Endothelial cell of umbilical vein (primary cell): Measurements from ENCODE around the gene RELT. TPM values are rescaled to one million over a fixed set of nuclear protein-coding genes. Genes with fewer than 3 reads are reported as not detected.

Experiments
- BruUV-seq: library from RNA; stranded (reverse); fragments of 400-500 nt; replicated peaks from 2 replicates; lab custom pipeline; 2021; lab: Mats Ljungman, UMichigan
- CTCF ChIA-PET: fragments of 300-600, 350-600 bp; sonication (Branson Sonifier 250); formaldehyde crosslinking; loops from one replicate; lab custom pipeline; 2021; ENCODE audit warnings: antibody characterized with exemption, inconsistent platforms; lab: Charles Lee
- POLR2A ChIA-PET: fragments of 300-600, 350-600 bp; sonication (Branson Sonifier 250); formaldehyde crosslinking; loops from one replicate; lab custom pipeline; 2021; ENCODE audit warnings: antibody characterized with exemption, inconsistent platforms; lab: Charles Lee
- DNase-seq: peaks from one replicate; pipeline ENCODE4 v3.0.0-alpha.2; 2011; ENCODE audit warnings: low read depth, low spot score
- FAIRE-seq: peaks from 2 replicates; lab custom pipeline; 2011; peaks lifted over from hg19 to GRCh38; lab: Jason Lieb, UNC
- H2AFZ ChIP-seq: 2 replicates; pipeline ENCODE4 v1.6.0; 2012; ENCODE audit warnings: low read depth, low read length, control low read depth, inconsistent platforms
- H3K27ac ChIP-seq: 2 replicates; pipeline ENCODE4 v1.5.1; 2011; ENCODE audit warnings: low read depth, mild to moderate bottlenecking, control low read depth, low read length, moderate library complexity; ENCODE audit not compliant: insufficient read depth
- H3K27me3 ChIP-seq, 2 experiments: 2 replicates each; pipeline versions ENCODE4 v1.6.0 to v1.6.1; 2011; ENCODE audit warnings: low read length in 2 of 2, mixed read lengths in 1 of 2; ENCODE audit not compliant: control insufficient read depth in 2 of 2, insufficient read depth in 2 of 2
- H3K36me3 ChIP-seq, 2 experiments: 2 replicates in 1 of 2; 3 replicates in 1 of 2; pipeline ENCODE4 v1.5.1; 2011; ENCODE audit warnings: low read length in 2 of 2, mild to moderate bottlenecking in 1 of 2, moderate library complexity in 1 of 2; ENCODE audit not compliant: control insufficient read depth in 2 of 2, insufficient read depth in 2 of 2; ENCODE audit errors: extremely low read depth in 1 of 2
- H3K4me1 ChIP-seq: 3 replicates; pipeline ENCODE4 v1.5.1; 2011; ENCODE audit warnings: mild to moderate bottlenecking, low read length; ENCODE audit not compliant: control insufficient read depth, insufficient read depth; ENCODE audit errors: extremely low read depth
- H3K4me2 ChIP-seq: 2 replicates; pipeline ENCODE4 v1.6.1; 2011; ENCODE audit warnings: low read length, control low read depth, mixed read lengths; ENCODE audit not compliant: insufficient read depth
- H3K4me3 ChIP-seq, 3 experiments: fragments of 200-600 bp in 1 of 3; sonication (generic), shearing (Covaris generic) in 1 of 3; replicated peaks in 1 of 3; 2 replicates each; pipeline ENCODE4 v1.5.1; 2011 to 2016; ENCODE audit warnings: control low read depth in 3 of 3, low read length in 3 of 3, mild to moderate bottlenecking in 2 of 3, inconsistent platforms in 1 of 3, low read depth in 1 of 3, moderate library complexity in 1 of 3; ENCODE audit not compliant: insufficient read depth in 1 of 3
- H3K79me2 ChIP-seq: 2 replicates; pipeline ENCODE4 v1.6.0; 2012; ENCODE audit warnings: low read length, inconsistent platforms; ENCODE audit not compliant: control insufficient read depth, insufficient read depth
- H3K9ac ChIP-seq: replicated peaks from 2 replicates; pipeline ENCODE3; 2011; ENCODE audit warnings: low read length, control low read depth; ENCODE audit not compliant: insufficient read depth; ENCODE audit errors: extremely low read depth
- H3K9me1 ChIP-seq: replicated peaks from 3 replicates; pipeline ENCODE4 v1.6.0; 2011; ENCODE audit warnings: mild to moderate bottlenecking, low read length; ENCODE audit not compliant: control insufficient read depth, insufficient read depth; ENCODE audit errors: extremely low read depth
- H3K9me3 ChIP-seq: replicated peaks from 2 replicates; pipeline ENCODE4 v1.5.1; 2012; ENCODE audit warnings: low read length, inconsistent platforms; ENCODE audit not compliant: control insufficient read depth, insufficient read depth
- H4K20me1 ChIP-seq: replicated peaks from 2 replicates; pipeline ENCODE3; 2011; ENCODE audit warnings: mild to moderate bottlenecking, low read length; ENCODE audit not compliant: control insufficient read depth, insufficient read depth; ENCODE audit errors: extremely low read depth
- EZH2 ChIP-seq: IDR thresholded peaks from 2 replicates; pipeline ENCODE4 v1.6.1; 2012; ENCODE audit warnings: borderline replicate concordance, low read depth, mild to moderate bottlenecking, moderate library complexity, low read length, inconsistent platforms; ENCODE audit not compliant: severe bottlenecking
- FOS ChIP-seq: IDR thresholded peaks from 2 replicates; pipeline ENCODE4 v1.6.1; 2011; ENCODE audit warnings: mild to moderate bottlenecking, low read length, moderate library complexity, borderline replicate concordance; ENCODE audit not compliant: insufficient read depth
- GATA2 ChIP-seq: IDR thresholded peaks from 2 replicates; pipeline ENCODE4 v1.7.0; 2011; ENCODE audit warnings: low read depth, mild to moderate bottlenecking, moderate library complexity, mixed read lengths, low read length; ENCODE audit not compliant: insufficient read length, insufficient read depth
- MYC ChIP-seq: IDR thresholded peaks from one replicate; pipeline ENCODE4 v1.6.1; 2011; ENCODE audit warnings: mild to moderate bottlenecking, low read depth, low read length
- POLR2A ChIP-seq: IDR thresholded peaks from 2 replicates; pipeline ENCODE4 v1.6.1; 2012; ENCODE audit warnings: low read depth, mild to moderate bottlenecking, control low read depth, low read length
- POLR2AphosphoS5 ChIP-seq: IDR thresholded peaks from 2 replicates; pipeline ENCODE4 v1.6.1; 2012; ENCODE audit warnings: low read depth, mild to moderate bottlenecking, control low read depth, low read length, moderate library complexity; ENCODE audit not compliant: insufficient read depth
- dilution Hi-C: fragments of 300-500 bp; cut with MboI; formaldehyde crosslinking; loops from one replicate; pipeline ENCODE4 v1.15.0; 2019; ENCODE audit warnings: low sequenced_read_pairs; ENCODE audit not compliant: extremely low pct_ligation_motif_present
- intact Hi-C: fragments of 100-400 bp; cut with micrococcal nuclease; formaldehyde crosslinking; loops from one replicate; pipeline ENCODE4 v1.10.0; 2022
- polyA plus RNA-seq, 4 experiments: library from polyadenylated mRNA; depleted of rRNA in 3 of 4; stranded (reverse) in 3 of 4; unstranded in 1 of 4; fragments of >200 nt; gene quantifications; 2 replicates each; pipeline versions ENCODE4 v1.2.1 to v1.2.3, GENCODE V29; 2011 to 2012; ENCODE audit warnings: missing spikeins in 1 of 4
- total RNA-seq: library from RNA; stranded (reverse); gene quantifications from 2 replicates; pipeline ENCODE4 v1.2.3, GENCODE V29; 2021

The RELT gene
- total and polyA plus RNA-seq, 2 donors (not counting 3 experiments of a cell fraction or from before 2014, with no cell fraction given) = 6.7 to 13.1 TPM

DNA sequence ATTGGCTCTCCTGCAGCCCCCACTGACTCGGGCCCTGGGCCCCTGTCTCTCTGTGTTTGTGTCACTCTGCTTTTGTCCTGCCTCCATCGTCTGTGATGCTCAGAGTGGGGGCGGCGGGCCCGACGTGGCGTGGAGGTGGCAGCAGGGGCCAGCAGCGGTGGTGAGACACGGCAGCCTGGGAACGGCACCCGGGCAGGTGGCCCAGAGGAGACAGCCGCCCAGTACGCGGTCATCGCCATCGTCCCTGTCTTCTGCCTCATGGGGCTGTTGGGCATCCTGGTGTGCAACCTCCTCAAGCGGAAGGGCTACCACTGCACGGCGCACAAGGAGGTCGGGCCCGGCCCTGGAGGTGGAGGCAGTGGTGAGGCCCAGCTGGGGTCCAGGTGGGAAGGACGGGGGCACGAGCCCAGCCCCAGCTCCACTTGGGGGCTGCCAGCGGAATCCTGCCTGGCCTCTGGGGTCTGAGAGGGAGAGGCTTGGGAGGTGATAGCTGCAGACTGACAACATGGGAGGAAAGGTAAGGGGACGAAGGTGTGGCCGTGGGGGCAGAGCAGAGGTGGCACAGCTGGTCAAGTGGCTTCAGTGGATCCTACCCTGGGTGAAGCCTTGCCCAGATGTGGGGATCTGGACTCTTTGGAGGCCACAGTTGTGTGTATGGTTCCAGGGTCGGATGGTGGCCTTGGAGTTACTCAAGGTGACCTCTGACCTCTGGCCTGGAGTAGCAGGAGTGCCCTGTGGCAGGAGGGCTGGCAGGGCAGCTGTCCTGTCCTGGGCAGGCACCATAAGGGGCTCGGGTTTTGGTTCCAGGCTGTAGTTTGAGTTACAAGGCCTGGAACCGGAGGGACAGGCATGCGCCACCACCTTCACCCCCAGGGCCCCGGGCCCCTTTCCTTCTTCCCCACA, 16.2 kb downstream of the RELT start:
- intact Hi-C loops = loop anchor here (1.0 kb wide), 6 partner anchors 16 to 207 kb away; partner anchors contain the start of gene RELT
- dilution Hi-C loops = no loop called here
- Histone ChIP-seq H3K4me3 (no peak overlapping the region), H4K20me1 (no peaks in the 10 kb centered on the region), H3K27ac (peak overlapping the region; percentile 46), H3K4me2 (no peak overlapping the region), H3K36me3 (peaks cover 0 to 6% of the 10 kb centered on the region in 2 experiments), H3K9me1 (no peaks in the 10 kb centered on the region), H3K27me3 (no peaks in the 10 kb centered on the region), H3K4me1 (peaks cover 12% of the 10 kb centered on the region), H3K9ac (no peak overlapping the region), H3K79me2 (peaks cover 9% of the 10 kb centered on the region), H3K9me3 (no peaks in the 10 kb centered on the region), H2AFZ (no peak overlapping the region)
- ChIA-PET POLR2A (no interaction called here), CTCF (interaction anchor here (0.7 to 6.2 kb wide), 28 partner anchors 8 to 667 kb away, joined by 3 to 253 read pairs (median 8); partner anchors contain the start of genes ARHGEF17 and RELT)
- DNase-seq = no peak
- BruUV-seq = no TSS peak
- no peak for TF ChIP-seq EZH2
- TF ChIP-seq POLR2AphosphoS5 = no peak
- TF ChIP-seq GATA2 = no peak
- TF ChIP-seq FOS = no peak
- no peak for FAIRE-seq

DNA sequence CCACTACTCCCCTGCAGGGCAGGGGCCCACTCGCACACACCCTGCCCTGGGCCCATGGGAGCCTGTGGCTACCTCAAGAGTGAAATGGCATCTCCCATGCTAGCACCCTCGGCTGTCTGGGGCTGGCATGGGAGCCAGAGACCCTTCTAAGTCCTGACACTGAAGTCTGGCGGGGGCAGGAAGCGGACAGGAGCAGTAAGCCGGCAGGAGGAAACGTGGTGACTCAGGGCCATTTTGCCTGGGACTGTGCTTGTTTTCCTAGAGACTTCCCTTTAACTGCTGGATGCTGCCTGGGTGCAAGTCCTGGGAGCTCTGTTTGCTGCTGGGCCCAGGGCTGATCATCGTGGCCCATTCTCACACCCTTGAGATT, 16.8 kb downstream of the RELT start:
- no peaks in the 10 kb centered on the region for H3K27me3 ChIP-seq
- TF ChIP-seq MYC (no peak), EZH2 (no peak), POLR2A (no peak)
- H3K27ac ChIP-seq = peak overlapping the region; percentile 46
- peaks cover 0 to 6% of the 10 kb centered on the region in 2 experiments for H3K36me3 ChIP-seq
- H3K9ac ChIP-seq = no peak overlapping the region
- H3K79me2 ChIP-seq = peaks cover 3% of the 10 kb centered on the region
- H3K4me3 ChIP-seq = no peak overlapping the region
- DNase-seq = peak; percentile 50
- H3K9me1 ChIP-seq = no peaks in the 10 kb centered on the region
- BruUV-seq = no TSS peak
- dilution Hi-C loops = no loop called here
- CTCF ChIA-PET = interaction anchor here (0.7 to 6.2 kb wide), 34 partner anchors 9 to 668 kb away, joined by 3 to 253 read pairs (median 6); partner anchors contain the start of genes ARHGEF17 and RELT
- intact Hi-C loops = loop anchor here (1.0 kb wide), 6 partner anchors 17 to 208 kb away; partner anchors contain the start of gene RELT
- H3K4me1 ChIP-seq = peaks cover 12% of the 10 kb centered on the region
- no peaks in the 10 kb centered on the region for H3K9me3 ChIP-seq
- FAIRE-seq = peak; percentile 95
- H2AFZ ChIP-seq = no peak overlapping the region
- POLR2A ChIA-PET = interaction anchor here (0.7 kb wide), 1 partner anchor 205 kb away, joined by 3 read pairs; the partner anchor contains the start of gene FAM168A
- H3K4me2 ChIP-seq = no peak overlapping the region
- no peaks in the 10 kb centered on the region for H4K20me1 ChIP-seq
